GM19467 (cell line): ENCODE measurements around the gene CLTB.
A peak's percentile ranks its signal among the peaks of the same experiment; 100 is the strongest.
"Not testable (repeated sequence)": the region's sequence is repeated elsewhere in the genome, so short reads cannot be mapped to it uniquely, and the experiment has no call there.

Experiments used
- ATAC-seq: cut with Tn5 transposase; IDR thresholded peaks from one replicate; pipeline ENCODE4 v1.9.1; 2021; ENCODE audit warnings: mild to moderate bottlenecking, moderate library complexity; ENCODE audit not compliant: unreplicated experiment

Gene CLTB, protein sequence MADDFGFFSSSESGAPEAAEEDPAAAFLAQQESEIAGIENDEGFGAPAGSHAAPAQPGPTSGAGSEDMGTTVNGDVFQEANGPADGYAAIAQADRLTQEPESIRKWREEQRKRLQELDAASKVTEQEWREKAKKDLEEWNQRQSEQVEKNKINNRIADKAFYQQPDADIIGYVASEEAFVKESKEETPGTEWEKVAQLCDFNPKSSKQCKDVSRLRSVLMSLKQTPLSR

DNA sequence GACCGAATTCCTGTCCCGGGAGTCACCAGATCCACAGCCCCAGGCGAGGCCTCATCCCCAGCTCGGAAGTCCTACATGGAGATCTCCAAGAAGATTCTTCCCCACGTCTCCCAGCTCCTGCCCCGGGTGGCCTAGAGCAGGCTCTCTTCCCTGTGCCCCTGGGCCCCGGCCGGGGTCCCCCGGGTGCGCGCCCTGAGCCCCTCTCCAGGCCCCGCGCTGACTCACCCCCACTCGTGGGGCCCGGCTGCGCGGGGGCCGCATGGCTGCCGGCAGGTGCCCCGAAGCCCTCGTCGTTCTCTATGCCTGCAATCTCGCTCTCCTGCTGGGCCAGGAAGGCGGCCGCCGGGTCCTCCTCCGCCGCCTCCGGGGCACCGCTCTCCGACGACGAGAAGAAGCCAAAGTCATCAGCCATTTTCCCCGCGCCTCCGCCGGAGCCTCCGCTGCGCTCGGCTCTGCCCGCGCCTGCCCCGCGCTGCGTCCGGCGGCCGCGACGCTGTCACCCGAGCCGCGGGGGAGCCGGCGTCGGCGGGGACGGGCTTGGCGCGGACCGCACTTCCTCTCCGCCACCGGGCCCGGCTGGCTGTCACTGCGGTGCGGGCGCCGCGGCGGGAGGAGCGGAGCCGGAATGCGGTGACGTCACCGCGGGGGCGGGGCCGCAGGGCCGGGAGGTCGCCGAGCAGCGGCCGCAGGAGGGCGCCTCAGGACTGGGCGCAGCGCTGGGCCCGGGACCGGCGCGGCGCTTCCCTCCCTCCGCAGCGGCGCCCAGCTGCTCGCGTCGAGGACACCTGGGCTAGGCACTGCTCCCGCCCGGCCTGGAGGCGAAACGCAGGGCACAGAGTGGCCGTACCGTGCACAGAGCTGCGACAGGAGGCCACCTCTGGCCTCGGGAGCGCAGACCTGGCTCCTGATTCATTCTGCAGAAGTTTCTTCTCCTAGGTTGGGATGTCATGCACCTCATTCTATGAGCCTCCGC lies at the start of gene CLTB:
CLTB (minus strand) TSS at position 588 of the 973 bp plus-strand sequence; CDS start at position 412, 176 bp downstream.
- peak; percentile 89 for ATAC-seq

DNA sequence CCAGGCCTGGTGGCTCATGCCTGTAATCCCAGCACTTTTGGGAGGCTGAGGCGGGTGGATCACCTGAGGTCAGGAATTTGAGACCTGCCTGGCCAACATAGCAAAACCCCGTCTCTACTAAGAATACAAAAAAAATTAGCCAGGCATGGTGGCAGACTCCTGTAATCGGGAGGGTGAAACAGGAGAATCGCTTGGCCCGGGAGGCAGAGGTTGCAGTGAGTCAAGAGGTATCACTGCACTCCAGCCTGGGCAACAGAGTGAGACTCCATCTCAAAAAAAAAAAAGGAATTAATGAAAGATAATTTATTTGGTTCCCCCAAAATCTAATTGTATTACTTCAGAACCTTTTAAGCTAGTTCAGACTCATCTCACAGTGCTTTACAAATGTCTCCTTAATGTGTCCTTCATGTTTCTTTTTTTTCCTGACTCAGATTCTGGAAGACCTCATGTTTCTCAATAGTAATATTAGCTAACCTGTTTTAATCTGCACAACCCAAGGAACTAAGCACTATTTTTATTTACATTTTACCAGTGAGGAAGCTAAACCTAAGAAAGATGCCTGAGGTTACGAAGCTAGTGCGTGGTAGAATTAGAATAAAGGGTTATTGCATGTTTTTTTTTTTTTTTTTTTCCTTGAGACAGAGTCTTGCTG lies 46.9 kb upstream of the CLTB start:
- no peak for ATAC-seq

DNA sequence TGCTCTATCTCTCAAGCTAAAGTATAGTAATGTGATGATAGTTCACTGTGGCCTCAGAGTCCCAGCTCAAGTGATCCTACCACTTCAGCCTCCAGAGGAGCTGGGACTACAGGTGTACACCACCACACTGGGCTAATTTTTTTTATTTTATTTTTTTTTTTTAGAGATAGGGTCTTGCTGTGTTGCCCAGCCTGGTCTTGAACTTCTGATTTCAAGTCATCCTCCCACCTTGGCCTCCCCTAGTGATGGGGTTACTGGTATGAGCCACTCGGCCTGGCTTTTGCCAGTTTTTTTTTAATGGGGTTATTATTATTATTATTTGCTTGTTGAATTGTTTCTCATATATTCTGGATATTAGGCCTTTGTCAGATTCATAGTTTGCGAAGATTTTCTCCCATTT lies 45.0 kb upstream of the CLTB start:
- ATAC-seq = no peak

DNA sequence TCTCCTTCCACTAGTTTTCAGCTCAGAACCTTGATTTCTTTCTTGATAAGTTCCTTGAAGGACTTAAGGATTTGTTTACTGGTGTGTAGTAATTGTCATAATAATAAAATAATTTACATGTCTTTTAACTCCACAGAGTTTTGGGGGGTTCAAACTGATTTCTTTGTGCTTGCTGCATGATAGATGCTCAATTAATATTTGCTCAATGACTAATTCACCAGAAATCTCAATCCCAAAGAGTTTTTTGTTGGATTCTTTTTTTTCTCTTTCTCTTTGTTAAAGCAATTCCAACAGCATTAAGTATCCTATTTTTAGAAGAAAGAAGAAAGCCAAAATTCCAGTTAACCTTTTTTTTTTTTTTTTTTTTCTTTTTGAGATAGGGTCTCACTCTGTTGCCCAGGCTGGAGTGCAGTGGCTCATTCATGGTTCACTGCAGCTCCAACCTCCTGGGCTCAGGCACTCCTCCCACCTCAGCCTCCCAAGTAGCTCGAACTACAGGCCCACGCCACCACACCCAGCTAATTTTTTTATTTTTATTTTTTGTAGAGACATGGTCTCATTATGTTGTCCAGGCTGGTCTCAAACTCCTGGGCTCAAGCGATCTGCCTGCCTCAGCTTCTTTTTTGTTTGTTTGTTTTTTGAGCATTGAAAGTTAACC lies 42.7 kb upstream of the CLTB start:
- ATAC-seq = no peak

DNA sequence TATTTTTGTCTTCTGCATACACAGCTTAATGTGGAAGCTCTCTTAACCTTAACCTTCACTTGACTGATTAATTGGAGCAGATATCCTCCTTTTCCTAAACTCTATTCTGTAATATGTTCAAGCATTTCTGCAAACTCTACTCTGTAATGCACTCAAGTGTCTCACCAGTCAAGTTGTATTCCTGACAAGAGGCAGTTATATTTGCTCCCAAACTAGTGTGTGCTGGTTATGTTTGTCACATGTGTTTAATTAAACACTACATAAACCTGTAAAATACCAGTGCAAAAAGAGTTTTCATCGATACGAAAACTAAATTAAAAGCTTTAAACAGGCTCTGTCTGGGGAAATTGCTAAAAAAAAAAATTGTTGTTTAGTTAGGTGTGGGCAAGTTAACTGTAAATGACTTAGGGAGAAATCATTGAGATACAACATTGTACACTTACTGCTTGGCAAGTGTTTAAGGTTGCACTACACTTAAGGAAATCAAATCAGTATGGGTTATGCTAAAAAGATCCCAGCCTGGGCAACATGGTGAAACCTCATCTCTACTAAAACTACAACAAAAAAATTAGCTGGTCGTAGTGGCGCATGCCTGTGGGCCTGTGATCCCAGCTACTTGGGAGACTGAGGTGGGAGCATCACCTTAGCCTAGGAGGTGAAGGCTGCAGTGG lies 38.5 kb upstream of the CLTB start:
- no peak for ATAC-seq

DNA sequence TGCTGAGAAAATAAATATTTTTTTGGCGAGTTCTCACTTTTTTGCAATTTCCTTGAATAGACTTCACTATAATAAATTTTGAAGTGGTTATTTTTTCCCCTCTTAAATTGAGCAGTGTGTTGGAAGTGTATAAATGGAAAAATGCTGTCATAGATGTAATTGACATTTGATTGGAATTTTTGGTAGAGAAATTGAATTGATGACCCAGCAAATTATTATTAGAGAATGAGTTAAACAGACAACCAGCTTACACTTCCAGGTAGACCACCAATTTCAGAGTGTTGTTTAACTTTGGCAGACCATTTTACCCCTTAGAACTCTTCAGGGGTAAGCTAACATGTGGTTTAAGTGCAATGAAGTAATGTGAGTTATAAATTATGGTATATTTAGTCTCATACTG lies 33.7 kb upstream of the CLTB start:
- ATAC-seq = no peak

DNA sequence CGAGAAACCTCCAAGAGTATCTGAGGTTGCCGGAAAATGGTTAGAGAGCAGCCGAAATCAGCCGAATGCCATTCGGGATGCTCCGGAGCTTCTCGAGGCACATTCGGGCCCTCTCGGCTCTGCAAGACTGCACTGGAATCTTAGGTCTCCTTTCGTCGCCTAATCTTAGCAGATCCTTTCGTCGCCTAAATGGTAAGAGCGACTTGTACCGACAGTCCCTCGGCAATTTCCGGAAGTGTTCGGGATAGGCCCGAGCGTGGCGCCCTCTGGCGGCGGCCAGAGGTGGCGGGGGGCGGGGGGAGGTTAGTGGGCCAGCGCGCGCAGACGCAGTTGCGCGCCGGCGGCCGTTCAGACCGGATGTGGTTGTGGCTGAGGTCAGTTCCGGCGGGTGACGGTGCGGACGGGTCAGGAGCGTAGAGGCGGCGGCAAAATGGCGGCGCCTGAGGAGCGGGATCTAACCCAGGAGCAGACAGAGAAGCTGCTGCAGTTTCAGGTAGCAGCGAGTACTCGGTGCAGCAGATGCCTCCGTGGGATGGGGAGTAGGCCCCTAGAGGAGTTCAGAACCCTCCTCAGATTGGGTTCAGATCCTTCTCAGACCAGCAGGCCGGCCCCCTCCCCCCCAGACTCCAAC lies 31.8 kb upstream of the CLTB start, which contains the start of gene FAF2:
FAF2 (plus strand) TSS at position 408 of the 631 bp plus-strand sequence; CDS start at position 431, 23 bp downstream.
- ATAC-seq = peak; percentile 92

DNA sequence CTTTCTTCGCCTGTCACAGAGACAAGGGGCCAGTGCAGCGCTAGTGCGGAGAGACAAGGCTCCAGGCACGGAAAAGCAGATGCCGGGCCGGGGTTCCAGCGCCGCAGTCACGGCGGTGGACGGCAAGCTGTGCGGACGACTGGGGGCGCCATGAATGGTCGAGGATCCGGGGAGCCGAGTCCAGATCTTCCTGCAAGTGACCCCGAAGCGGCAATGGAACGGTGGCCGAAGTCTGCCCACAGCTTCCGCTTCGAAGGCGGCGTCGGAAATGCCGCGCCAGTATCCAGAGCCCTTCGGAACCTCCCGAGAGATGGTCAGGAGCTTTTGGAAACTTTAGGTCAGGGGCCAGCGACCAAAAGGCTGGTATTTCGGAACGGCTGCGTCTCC lies 31.2 kb upstream of the CLTB start:
- ATAC-seq = peak; percentile 33

DNA sequence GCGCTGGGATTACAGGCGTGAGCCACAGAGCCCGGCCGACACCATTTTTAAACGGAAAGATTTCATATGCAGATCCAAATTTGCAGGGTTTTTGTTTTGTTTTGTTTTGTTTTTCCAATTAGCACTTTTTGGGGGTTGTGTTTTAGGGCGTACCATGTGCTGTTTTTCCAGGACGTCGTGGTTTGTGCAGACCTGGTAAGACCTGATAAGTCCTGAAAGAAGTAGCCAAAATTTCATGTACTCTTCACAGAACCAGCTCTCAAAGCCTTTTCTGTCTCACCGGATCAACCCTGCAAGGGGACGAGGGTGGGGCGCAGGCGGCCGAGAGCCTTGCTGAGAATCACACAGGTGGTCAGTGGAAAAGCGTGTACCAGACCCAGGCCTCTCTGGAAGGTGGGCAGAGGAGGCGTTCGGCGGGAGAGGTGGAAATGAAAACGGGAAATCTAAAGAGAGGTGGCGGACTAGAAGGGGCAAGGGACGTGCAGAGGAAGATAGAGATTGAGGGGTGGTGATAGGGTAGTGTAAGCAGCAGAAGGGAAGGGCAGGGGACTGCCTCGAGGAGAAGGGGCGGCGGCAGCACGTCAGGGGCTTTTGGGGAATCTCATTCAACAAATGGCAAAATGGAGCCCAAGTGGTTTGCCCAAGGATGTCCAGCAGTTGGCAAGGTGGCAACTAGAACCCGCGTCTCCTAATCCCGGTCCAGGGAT lies 30.7 kb upstream of the CLTB start:
- ATAC-seq = no peak

DNA sequence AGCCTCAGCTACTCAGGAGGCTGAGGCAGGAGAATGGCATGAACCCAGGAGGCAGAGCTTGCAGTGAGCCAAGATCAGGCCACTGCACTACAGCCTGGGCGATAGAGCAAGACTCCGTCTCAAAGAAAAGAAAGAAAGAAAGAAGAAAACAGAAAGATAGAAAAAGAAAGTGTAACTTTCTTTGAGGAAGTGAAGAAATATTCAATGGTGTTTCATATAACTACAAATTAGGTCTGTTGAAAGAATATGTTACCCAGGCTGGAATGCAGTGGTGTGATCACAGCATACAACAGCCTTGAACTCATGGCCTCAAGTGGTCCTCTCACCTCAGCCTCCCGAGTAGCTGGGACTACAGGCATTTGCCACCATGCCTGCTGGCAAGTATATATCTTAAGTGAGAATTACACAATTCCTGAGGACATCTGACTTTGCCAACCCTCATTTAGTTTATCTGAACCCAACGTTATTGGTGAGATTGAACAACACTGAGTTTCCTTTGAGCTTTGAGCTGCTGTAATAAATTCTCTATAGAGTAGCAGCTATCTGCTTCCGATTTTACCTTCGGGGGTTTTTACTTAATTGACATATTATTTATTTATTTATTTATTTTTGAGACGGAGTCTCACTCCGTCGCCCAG lies 29.8 kb upstream of the CLTB start:
- no peak for ATAC-seq

DNA sequence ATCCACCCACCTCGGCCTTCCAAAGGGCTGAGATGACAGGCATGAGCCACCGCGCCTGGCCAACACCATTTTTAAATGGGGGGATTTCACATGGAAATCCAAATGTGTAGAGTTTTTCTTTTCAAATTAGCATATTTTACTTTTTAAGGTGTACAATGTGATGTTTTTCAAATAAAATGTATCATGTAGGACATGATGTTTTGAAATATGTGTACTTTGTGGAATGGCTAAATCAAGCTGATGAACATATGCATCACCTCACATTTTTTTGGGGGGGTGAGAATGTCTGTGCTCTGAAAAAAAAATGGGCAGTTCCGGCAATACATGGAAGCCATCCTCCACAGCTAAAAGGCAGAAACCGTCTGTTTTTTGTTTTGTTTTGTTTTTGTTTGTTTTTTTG lies 28.4 kb upstream of the CLTB start:
- no peak for ATAC-seq

DNA sequence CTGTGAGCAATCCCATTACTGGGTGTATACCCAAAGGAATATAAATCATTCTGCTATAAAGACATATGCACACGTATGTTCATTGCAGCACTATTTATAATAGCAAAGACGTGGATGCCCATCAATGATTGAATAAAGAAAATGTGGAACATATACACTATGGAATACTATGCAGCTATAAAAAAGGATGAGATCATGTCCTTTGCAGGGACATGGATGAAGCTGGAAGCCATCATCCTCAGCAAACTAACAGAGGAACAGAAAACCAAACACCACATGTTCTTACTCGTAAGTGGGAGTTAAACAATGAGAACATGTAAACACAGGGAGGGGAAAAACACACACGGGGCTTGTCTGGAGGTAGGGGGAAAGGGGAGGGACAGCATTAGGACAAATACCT lies 26.6 kb upstream of the CLTB start:
- ATAC-seq = not testable (repeated sequence)

DNA sequence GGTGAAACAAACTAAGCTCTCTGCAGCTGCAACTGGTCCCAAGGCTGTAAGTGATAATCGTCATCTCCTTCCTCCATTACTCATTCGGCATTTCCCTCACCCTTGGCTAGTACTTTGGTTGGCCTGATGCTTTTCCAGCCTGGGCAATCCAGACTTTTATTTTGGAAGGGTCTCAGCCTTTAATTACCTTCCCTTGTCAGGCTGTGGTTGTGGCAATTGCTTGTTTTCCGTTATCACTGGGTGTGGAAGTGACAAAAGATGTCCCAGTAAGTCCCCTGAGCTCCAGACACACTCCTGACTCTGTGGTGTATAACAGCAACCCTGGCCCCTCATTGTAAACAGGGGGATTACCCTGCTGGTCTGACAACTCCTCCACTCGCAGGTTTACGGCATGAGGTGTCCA lies 25.6 kb upstream of the CLTB start:
- ATAC-seq = no peak

DNA sequence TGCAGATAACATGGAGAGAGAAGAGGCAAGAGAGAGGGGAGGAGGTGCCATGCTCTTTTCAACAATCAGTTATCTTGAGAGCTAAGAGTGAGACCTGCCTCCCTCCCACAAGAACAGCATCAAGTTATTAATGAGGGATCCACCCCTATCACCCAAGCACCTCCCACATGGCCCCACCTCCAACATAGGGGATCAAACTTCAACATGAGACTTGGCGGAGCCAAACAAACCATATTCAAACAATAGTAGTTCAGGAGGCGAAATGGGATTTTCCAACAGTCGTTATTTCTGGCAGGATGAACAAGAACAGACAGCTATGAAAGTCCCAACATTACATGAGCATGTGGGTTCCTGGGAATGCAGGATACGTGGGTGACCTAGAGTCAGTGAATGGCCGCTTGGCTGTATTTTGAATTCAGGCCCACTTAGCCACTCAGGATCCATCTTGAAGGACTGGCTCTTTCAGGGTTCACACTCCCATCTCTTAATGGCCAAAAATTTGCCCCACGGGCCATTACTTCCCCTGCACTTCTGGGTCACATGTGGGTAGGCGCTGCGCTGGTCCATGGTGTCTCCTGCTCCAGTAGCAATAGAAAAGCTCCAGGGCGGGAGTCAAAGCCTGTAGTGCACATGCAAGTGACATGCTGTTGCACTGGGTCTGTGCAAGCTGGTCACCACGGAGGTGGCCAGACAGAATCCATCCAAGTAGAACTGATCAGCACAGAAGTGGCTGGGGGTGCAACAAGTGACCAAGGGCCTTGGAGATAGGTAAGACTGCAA lies 24.8 kb upstream of the CLTB start:
- no peak for ATAC-seq

DNA sequence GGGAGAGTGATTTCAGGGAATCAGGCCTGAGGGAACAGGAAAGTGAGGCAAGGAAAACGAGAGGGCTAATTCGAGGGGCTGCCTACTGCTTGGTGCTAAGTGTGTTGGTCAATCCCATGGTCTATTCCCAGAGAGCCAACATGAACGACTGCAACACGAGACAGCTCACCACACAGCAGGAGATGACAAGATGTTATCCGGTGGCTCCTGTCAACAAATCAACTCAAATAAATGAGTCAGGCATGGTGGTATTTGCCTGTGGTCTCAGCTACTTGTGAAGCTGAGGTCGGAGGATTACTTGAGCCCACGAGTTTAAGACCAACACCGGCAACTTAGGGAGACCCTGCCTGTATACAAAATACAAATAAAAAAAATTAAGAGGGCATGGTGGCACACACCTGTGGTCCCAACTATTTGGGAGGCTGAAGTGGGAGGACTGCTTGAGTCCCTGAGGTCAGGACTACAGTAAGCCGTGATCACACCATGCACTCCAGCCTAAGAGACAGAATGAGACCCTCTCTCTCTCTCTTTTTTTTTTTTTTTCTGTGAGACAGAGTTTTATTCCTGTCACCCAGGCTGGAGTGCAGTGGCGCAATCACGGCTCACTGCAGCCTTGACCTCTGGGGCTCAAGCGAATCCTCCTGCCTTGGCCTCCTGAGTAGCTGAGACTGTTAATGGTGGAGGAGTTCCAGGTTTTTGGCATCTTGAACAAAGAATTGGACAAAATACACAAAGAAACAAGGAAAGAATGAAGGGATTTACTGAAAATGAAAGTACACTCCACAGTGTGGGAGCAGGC lies 22.8 kb upstream of the CLTB start:
- ATAC-seq = no peak

DNA sequence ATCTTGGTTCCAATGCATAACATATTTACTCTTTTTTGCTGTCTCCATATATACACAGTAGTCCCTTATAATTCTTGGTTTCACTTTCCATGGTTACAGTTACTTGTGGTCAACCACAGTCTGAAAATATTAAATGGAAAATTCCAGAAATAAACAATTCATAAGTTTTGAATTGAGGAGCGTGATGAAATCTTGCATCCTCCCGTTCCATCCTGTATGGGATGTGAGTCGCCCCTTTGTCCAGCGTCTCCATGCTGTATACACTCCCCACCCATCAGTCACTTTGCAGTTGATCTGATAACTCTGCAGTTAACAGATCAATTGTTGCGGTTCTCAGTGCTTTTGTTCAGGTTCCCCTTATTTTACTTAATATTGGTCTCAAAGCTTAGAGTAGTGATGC lies 20.3 kb upstream of the CLTB start:
- no peak for ATAC-seq

DNA sequence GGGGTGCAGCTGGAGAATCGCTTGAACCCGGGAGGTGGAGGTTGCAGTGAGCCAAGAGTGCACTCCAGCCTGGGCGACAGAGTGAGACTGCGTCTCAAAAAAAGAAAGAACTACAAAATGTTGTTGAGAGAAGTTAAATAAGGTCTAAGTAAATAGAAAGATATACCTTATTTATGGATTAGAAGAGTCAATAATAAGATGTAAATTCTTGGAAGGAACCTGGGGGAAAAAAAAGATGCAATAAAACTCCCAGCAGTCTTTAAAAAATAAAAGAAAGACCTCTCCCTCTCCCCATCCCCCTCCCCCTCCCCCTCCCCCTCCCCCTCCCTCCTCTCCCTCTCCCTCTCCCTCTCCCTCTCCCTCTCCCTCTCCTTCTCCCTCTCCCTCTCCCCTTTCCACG lies 16.4 kb upstream of the CLTB start:
- no peak for ATAC-seq
